Measurements from ENCODE around the gene NCF2.

GRCh38 chr1:183632114-183632513 is 41.9 kb upstream of the NCF2 start:
- TF ChIP-seq TAF1 (IDR thresholded peaks at IDR 0.05; ENCODE audit: borderline replicate concordance, low read depth, low read length) (no peak), POLR2A (IDR thresholded peaks at IDR 0.05; ENCODE audit: low read depth, low read length) (no peak)
